ENCODE data around the gene DLG2.

DNA sequence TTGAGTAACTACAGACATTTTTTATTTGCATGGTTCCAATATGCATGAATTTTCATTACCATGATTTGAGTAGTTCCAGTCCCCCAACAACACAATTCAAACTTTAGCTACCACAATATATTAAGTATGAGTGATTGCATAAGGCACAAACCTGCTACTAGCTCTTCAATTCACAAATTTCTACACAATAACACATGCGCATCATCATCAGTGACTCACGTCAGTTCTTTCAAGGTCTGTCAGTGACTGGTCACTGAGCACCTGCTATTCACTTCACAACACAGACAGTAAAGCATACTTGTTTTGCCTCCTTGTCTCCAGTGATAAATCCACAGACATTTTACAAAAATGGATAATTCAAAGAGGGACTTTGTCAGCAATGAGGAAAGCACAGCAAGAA is 1905.9 kb downstream of the DLG2 start:
- TF ChIP-seq RCOR1 (IDR thresholded peaks at IDR 0.05; ENCODE audit: borderline replicate concordance in 1 of 2, low read depth in 2 of 2, low read length in 2 of 2) = no peak
- TF ChIP-seq, protein P1, sequence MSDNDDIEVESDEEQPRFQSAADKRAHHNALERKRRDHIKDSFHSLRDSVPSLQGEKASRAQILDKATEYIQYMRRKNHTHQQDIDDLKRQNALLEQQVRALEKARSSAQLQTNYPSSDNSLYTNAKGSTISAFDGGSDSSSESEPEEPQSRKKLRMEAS (CRISPR knock-in tag; IDR thresholded peaks at IDR 0.05) = no peak
- TF ChIP-seq, protein P2, sequence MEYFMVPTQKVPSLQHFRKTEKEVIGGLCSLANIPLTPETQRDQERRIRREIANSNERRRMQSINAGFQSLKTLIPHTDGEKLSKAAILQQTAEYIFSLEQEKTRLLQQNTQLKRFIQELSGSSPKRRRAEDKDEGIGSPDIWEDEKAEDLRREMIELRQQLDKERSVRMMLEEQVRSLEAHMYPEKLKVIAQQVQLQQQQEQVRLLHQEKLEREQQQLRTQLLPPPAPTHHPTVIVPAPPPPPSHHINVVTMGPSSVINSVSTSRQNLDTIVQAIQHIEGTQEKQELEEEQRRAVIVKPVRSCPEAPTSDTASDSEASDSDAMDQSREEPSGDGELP (CRISPR knock-in tag; IDR thresholded peaks at IDR 0.05; ENCODE audit: borderline replicate concordance) = no peak
- TF ChIP-seq EZH2 (IDR thresholded peaks at IDR 0.05; ENCODE audit: borderline replicate concordance, low read depth, low read length) = no peak
- TF ChIP-seq, protein P3, sequence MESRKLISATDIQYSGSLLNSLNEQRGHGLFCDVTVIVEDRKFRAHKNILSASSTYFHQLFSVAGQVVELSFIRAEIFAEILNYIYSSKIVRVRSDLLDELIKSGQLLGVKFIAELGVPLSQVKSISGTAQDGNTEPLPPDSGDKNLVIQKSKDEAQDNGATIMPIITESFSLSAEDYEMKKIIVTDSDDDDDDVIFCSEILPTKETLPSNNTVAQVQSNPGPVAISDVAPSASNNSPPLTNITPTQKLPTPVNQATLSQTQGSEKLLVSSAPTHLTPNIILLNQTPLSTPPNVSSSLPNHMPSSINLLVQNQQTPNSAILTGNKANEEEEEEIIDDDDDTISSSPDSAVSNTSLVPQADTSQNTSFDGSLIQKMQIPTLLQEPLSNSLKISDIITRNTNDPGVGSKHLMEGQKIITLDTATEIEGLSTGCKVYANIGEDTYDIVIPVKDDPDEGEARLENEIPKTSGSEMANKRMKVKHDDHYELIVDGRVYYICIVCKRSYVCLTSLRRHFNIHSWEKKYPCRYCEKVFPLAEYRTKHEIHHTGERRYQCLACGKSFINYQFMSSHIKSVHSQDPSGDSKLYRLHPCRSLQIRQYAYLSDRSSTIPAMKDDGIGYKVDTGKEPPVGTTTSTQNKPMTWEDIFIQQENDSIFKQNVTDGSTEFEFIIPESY (CRISPR knock-in tag; IDR thresholded peaks at IDR 0.05) = no peak
- TF ChIP-seq, protein P4, sequence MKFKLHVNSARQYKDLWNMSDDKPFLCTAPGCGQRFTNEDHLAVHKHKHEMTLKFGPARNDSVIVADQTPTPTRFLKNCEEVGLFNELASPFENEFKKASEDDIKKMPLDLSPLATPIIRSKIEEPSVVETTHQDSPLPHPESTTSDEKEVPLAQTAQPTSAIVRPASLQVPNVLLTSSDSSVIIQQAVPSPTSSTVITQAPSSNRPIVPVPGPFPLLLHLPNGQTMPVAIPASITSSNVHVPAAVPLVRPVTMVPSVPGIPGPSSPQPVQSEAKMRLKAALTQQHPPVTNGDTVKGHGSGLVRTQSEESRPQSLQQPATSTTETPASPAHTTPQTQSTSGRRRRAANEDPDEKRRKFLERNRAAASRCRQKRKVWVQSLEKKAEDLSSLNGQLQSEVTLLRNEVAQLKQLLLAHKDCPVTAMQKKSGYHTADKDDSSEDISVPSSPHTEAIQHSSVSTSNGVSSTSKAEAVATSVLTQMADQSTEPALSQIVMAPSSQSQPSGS (CRISPR knock-in tag; IDR thresholded peaks at IDR 0.05) = no peak
- no peak for TF ChIP-seq CCAR2 (IDR thresholded peaks at IDR 0.05; ENCODE audit: low read depth, low read length)
- TF ChIP-seq FOSL1 (tag; conservative IDR thresholded peaks at IDR 0.05) = no peak
- TF ChIP-seq, protein P5, sequence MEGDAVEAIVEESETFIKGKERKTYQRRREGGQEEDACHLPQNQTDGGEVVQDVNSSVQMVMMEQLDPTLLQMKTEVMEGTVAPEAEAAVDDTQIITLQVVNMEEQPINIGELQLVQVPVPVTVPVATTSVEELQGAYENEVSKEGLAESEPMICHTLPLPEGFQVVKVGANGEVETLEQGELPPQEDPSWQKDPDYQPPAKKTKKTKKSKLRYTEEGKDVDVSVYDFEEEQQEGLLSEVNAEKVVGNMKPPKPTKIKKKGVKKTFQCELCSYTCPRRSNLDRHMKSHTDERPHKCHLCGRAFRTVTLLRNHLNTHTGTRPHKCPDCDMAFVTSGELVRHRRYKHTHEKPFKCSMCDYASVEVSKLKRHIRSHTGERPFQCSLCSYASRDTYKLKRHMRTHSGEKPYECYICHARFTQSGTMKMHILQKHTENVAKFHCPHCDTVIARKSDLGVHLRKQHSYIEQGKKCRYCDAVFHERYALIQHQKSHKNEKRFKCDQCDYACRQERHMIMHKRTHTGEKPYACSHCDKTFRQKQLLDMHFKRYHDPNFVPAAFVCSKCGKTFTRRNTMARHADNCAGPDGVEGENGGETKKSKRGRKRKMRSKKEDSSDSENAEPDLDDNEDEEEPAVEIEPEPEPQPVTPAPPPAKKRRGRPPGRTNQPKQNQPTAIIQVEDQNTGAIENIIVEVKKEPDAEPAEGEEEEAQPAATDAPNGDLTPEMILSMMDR (IDR thresholded peaks at IDR 0.05 in 2 of 3, conservative IDR thresholded peaks at IDR 0.05 in 1 of 3; ENCODE audit: insufficient read depth in 2 of 3, low read depth in 1 of 3, low read length in 3 of 3) = no peak
- TF ChIP-seq YY1 (IDR thresholded peaks at IDR 0.05; ENCODE audit: borderline replicate concordance in 1 of 3, control insufficient read depth in 1 of 3, extremely low read depth in 1 of 3, insufficient read depth in 3 of 3, insufficient read length in 1 of 3, insufficient replicate concordance in 2 of 3, low read depth in 1 of 3, low read length in 2 of 3) = no peak
- TF ChIP-seq POLR2A (conservative IDR thresholded peaks at IDR 0.05) = no peak
- TF ChIP-seq, protein P6, sequence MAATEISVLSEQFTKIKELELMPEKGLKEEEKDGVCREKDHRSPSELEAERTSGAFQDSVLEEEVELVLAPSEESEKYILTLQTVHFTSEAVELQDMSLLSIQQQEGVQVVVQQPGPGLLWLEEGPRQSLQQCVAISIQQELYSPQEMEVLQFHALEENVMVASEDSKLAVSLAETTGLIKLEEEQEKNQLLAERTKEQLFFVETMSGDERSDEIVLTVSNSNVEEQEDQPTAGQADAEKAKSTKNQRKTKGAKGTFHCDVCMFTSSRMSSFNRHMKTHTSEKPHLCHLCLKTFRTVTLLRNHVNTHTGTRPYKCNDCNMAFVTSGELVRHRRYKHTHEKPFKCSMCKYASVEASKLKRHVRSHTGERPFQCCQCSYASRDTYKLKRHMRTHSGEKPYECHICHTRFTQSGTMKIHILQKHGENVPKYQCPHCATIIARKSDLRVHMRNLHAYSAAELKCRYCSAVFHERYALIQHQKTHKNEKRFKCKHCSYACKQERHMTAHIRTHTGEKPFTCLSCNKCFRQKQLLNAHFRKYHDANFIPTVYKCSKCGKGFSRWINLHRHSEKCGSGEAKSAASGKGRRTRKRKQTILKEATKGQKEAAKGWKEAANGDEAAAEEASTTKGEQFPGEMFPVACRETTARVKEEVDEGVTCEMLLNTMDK (IDR thresholded peaks at IDR 0.05; ENCODE audit: borderline replicate concordance, insufficient read depth, low read depth, low read length, poor library complexity, severe bottlenecking) = no peak
- TF ChIP-seq KLF6 (CRISPR knock-in tag; IDR thresholded peaks at IDR 0.05; ENCODE audit: borderline replicate concordance) = no peak
- TF ChIP-seq ZNF184 (CRISPR knock-in tag; IDR thresholded peaks at IDR 0.05) = no peak

All from K562 (cell line).